Suprapubic skin (tissue), 4 donors: ENCODE measurements around the gene KIDINS220.

Experiments
- CTCF ChIP-seq, 2 donors: fragments of 200-600 bp in 1 of 2; fragments of 450-650 bp in 1 of 2; sonication (generic) in 1 of 2; IDR thresholded peaks; one replicate each; pipeline ENCODE4 v1.5.1; 2016 to 2019; ENCODE audit warnings: antibody characterized with exemption in 2 of 2, mild to moderate bottlenecking in 1 of 2, moderate library complexity in 1 of 2
- EP300 ChIP-seq: sonication (generic); formaldehyde crosslinking; IDR thresholded peaks from one replicate; pipeline ENCODE4 v1.6.1; 2017; ENCODE audit warnings: antibody characterized with exemption
- POLR2A ChIP-seq, 2 donors: fragments of 450-650 bp; IDR thresholded peaks; one replicate each; pipeline ENCODE4 v1.6.1; 2017; ENCODE audit warnings: antibody characterized with exemption in 2 of 2, mild to moderate bottlenecking in 2 of 2, moderate library complexity in 2 of 2
- POLR2AphosphoS5 ChIP-seq, 3 donors: sonication (generic); formaldehyde crosslinking; IDR thresholded peaks; one replicate each; pipeline ENCODE4 v1.6.1; 2017; ENCODE audit warnings: antibody characterized with exemption in 3 of 3

GRCh38 chr2:8719528-8719927 lies 117.9 kb downstream of the KIDINS220 start:
- no peak for TF ChIP-seq POLR2AphosphoS5 (IDR thresholded peaks at IDR 0.05)
- no peak for TF ChIP-seq CTCF (IDR thresholded peaks at IDR 0.05)
- no peak for TF ChIP-seq POLR2A (IDR thresholded peaks at IDR 0.05)
- TF ChIP-seq EP300, result no peak
